ENCODE results near the gene SLC17A7.

The SLC17A7 gene

GRCh38 chr19:49487277-49488045 is 46.1 kb upstream of the SLC17A7 start, which contains the start of gene RPL13A:
TSS of gene RPL13A (plus strand) at chr19:49487608. CDS start at chr19:49487630, 22 bp downstream.
- peak within 1 kb of the TSS; percentile 100 for H3K4me3 ChIP-seq (ENCODE audit: control insufficient read depth, low read depth, low read length)
- peak; percentile 99 for DNase-seq (ENCODE audit: low read depth)

GRCh38 chr19:49486710-49487276 is 45.5 kb upstream of the SLC17A7 start:
- H3K4me3 ChIP-seq (ENCODE audit: control insufficient read depth, low read depth, low read length) = no peak overlapping the region
- no peak for TF ChIP-seq CTCF (conservative IDR thresholded peaks at IDR 0.05; ENCODE audit: control insufficient read depth, insufficient read depth, low read depth, low read length)
- DNase-seq (ENCODE audit: low read depth) = no peak

More at GRCh38 chr19:49487277-49488045, 46.1 kb upstream of the SLC17A7 start, which contains the start of gene RPL13A:
- TF ChIP-seq CTCF (conservative IDR thresholded peaks at IDR 0.05; ENCODE audit: control insufficient read depth, insufficient read depth, low read depth, low read length) = no peak

- no peak for DNase-seq (ENCODE audit: low read depth)
- no peak for TF ChIP-seq CTCF (conservative IDR thresholded peaks at IDR 0.05; ENCODE audit: control insufficient read depth, insufficient read depth, low read depth, low read length)
- no peak overlapping the region for H3K4me3 ChIP-seq (ENCODE audit: control insufficient read depth, low read depth, low read length)
Observed at GRCh38 chr19:49486232-49486631, 44.9 kb upstream of the SLC17A7 start.

GRCh38 chr19:49481020-49481683 is 39.8 kb upstream of the SLC17A7 start:
- no peak for DNase-seq (ENCODE audit: low read depth)
- no peak for TF ChIP-seq CTCF (conservative IDR thresholded peaks at IDR 0.05; ENCODE audit: control insufficient read depth, insufficient read depth, low read depth, low read length)

GRCh38 chr19:49479975-49480628 is 38.8 kb upstream of the SLC17A7 start:
- no peak for TF ChIP-seq CTCF (conservative IDR thresholded peaks at IDR 0.05; ENCODE audit: control insufficient read depth, insufficient read depth, low read depth, low read length)
- DNase-seq (ENCODE audit: low read depth) = no peak
- H3K4me3 ChIP-seq (ENCODE audit: control insufficient read depth, low read depth, low read length) = no peak overlapping the region

More at GRCh38 chr19:49481020-49481683, 39.8 kb upstream of the SLC17A7 start:
- H3K4me3 ChIP-seq (ENCODE audit: control insufficient read depth, low read depth, low read length) = no peak overlapping the region
